ENCODE results near the gene PADI4. TPM values are rescaled to one million over a fixed set of nuclear protein-coding genes. Genes with fewer than 3 reads are reported as not detected.

The PADI4 gene
- total and polyA plus RNA-seq, 2 donors (not counting 3 experiments of a cell fraction or from before 2014, with no cell fraction given), result not detected

GRCh38 chr1:17363351-17363750 lies 55.4 kb downstream of the PADI4 start:
- H3K79me2 ChIP-seq (ENCODE audit: control insufficient read depth, insufficient read depth, low read length), result no peaks in the 10 kb centered on the region
- ChIA-PET CTCF (no interaction called here), POLR2A (no interaction called here)
- H3K9me3 ChIP-seq (replicated peaks; ENCODE audit: control insufficient read depth, insufficient read depth, low read length), result no peaks in the 10 kb centered on the region
- intact Hi-C loops (cut with micrococcal nuclease), result no loop called here
- no peaks in the 10 kb centered on the region for H3K27me3 ChIP-seq (ENCODE audit: control insufficient read depth in 2 of 2, insufficient read depth in 2 of 2, low read length in 2 of 2)
- TF ChIP-seq MAX (IDR thresholded peaks at IDR 0.05; ENCODE audit: insufficient read depth, insufficient read length) (no peak), POLR2AphosphoS5 (IDR thresholded peaks at IDR 0.05; ENCODE audit: insufficient read depth, low read depth, low read length) (no peak), JUN (IDR thresholded peaks at IDR 0.05; ENCODE audit: borderline replicate concordance, insufficient read depth, insufficient read length, low read depth) (no peak), FOS (IDR thresholded peaks at IDR 0.05; ENCODE audit: borderline replicate concordance, insufficient read depth, low read length) (no peak), MYC (IDR thresholded peaks at IDR 0.05; ENCODE audit: low read depth, low read length) (no peak), CTCF (IDR thresholded peaks at IDR 0.05; ENCODE audit: extremely low read depth in 1 of 2, insufficient read depth in 1 of 2, low read depth in 1 of 2, low read length in 2 of 2) (no peak), EZH2 (IDR thresholded peaks at IDR 0.05; ENCODE audit: borderline replicate concordance, low read depth, low read length, severe bottlenecking) (no peak), POLR2A (IDR thresholded peaks at IDR 0.05; ENCODE audit: low read depth, low read length) (no peak), GATA2 (IDR thresholded peaks at IDR 0.05; ENCODE audit: insufficient read depth, insufficient read length, low read depth, low read length) (no peak)
- dilution Hi-C loops (cut with MboI; ENCODE audit: extremely low pct_ligation_motif_present, low sequenced_read_pairs), result no loop called here
- no peak overlapping the region for H3K4me3 ChIP-seq (replicated peaks in 1 of 3; ENCODE audit: insufficient read depth in 1 of 3, low read depth in 1 of 3, low read length in 3 of 3)
- H3K9ac ChIP-seq (replicated peaks; ENCODE audit: extremely low read depth, insufficient read depth, low read length), result no peak overlapping the region
- H3K36me3 ChIP-seq (ENCODE audit: control insufficient read depth in 2 of 2, extremely low read depth in 1 of 2, insufficient read depth in 2 of 2, low read length in 2 of 2), result no peaks in the 10 kb centered on the region
- no peak overlapping the region for H2AFZ ChIP-seq (ENCODE audit: low read depth, low read length)
- H3K4me2 ChIP-seq (ENCODE audit: insufficient read depth, low read length), result no peak overlapping the region
- H3K4me1 ChIP-seq (ENCODE audit: control insufficient read depth, extremely low read depth, insufficient read depth, low read length), result no peaks in the 10 kb centered on the region
- H3K27ac ChIP-seq (ENCODE audit: insufficient read depth, low read depth, low read length), result no peak overlapping the region
- no TSS peak for BruUV-seq (replicated peaks)
- no peaks in the 10 kb centered on the region for H3K9me1 ChIP-seq (replicated peaks; ENCODE audit: control insufficient read depth, extremely low read depth, insufficient read depth, low read length)
- FAIRE-seq (no peak), DNase-seq (ENCODE audit: low read depth, low spot score) (no peak)
- H4K20me1 ChIP-seq (replicated peaks; ENCODE audit: control insufficient read depth, extremely low read depth, insufficient read depth, low read length), result no peaks in the 10 kb centered on the region
